Inflammatory macrophage treated with lipopolysaccharide for 1 hour (primary cell): ENCODE measurements around the gene TUBA3C.

Experiments used
- DNase-seq, 2 donors: peaks; one replicate each; pipeline ENCODE4 v3.0.0-alpha.2; 2020 to 2022

Gene TUBA3C

GRCh38 chr13:19159761-19160420, 21.7 kb downstream of the TUBA3C start:
- no peak for DNase-seq

- no peak for DNase-seq
Observed at GRCh38 chr13:19159181-19159580, 22.4 kb downstream of the TUBA3C start.

- DNase-seq = no peak
Observed at GRCh38 chr13:19158526-19159174, 23.0 kb downstream of the TUBA3C start.

GRCh38 chr13:19158006-19158405, 23.6 kb downstream of the TUBA3C start:
- DNase-seq = no peak

GRCh38 chr13:19157461-19157860, 24.2 kb downstream of the TUBA3C start:
- no peak for DNase-seq

- no peak for DNase-seq
Observed at GRCh38 chr13:19156013-19156825, 25.4 kb downstream of the TUBA3C start.

- DNase-seq = no peak
Observed at GRCh38 chr13:19155321-19155861, 26.2 kb downstream of the TUBA3C start.

- no peak for DNase-seq
Observed at GRCh38 chr13:19154843-19155242, 26.8 kb downstream of the TUBA3C start.

GRCh38 chr13:19153782-19154450, 27.7 kb downstream of the TUBA3C start:
- no peak for DNase-seq

GRCh38 chr13:19152403-19152802, 29.2 kb downstream of the TUBA3C start:
- no peak for DNase-seq

GRCh38 chr13:19151581-19152263, 29.9 kb downstream of the TUBA3C start:
- no peak for DNase-seq

GRCh38 chr13:19150712-19151228, 30.9 kb downstream of the TUBA3C start:
- no peak for DNase-seq

GRCh38 chr13:19150226-19150625, 31.4 kb downstream of the TUBA3C start:
- DNase-seq = no peak

- no peak for DNase-seq
Observed at GRCh38 chr13:19148561-19148960, 33.1 kb downstream of the TUBA3C start.
